Activated CD4-positive, alpha-beta T cell treated with anti-CD3 and anti-CD28 coated beads for 48 hours (primary cell): Measurements from ENCODE around the gene RASD2.

Experiments used
- DNase-seq: peaks from one replicate; pipeline ENCODE4 v3.0.0-alpha.2; 2020

Gene RASD2

GRCh38 chr22:35561796-35562526 is 21.3 kb downstream of the RASD2 start:
- DNase-seq = no peak

GRCh38 chr22:35563211-35563610 is 22.6 kb downstream of the RASD2 start:
- no peak for DNase-seq

- no peak for DNase-seq
These were observed 24.6 kb downstream of the RASD2 start for GRCh38 chr22:35564975-35565867.

GRCh38 chr22:35567351-35568141 is 26.9 kb downstream of the RASD2 start:
- no peak for DNase-seq

GRCh38 chr22:35568751-35569739 is 28.4 kb downstream of the RASD2 start:
- DNase-seq = no peak

- no peak for DNase-seq
These were observed 29.3 kb downstream of the RASD2 start for GRCh38 chr22:35569916-35570315.

- DNase-seq = no peak
These were observed 30.1 kb downstream of the RASD2 start for GRCh38 chr22:35570686-35571194.

GRCh38 chr22:35572556-35572955 is 31.9 kb downstream of the RASD2 start:
- no peak for DNase-seq

- no peak for DNase-seq
These were observed 34.6 kb downstream of the RASD2 start for GRCh38 chr22:35575116-35575748.

GRCh38 chr22:35576671-35577070 is 36.0 kb downstream of the RASD2 start:
- no peak for DNase-seq

- no peak for DNase-seq
These were observed 37.4 kb downstream of the RASD2 start for GRCh38 chr22:35577799-35578659.

- DNase-seq = no peak
These were observed 38.4 kb downstream of the RASD2 start for GRCh38 chr22:35578836-35579575.

- no peak for DNase-seq
These were observed 39.9 kb downstream of the RASD2 start for GRCh38 chr22:35580351-35581022.

GRCh38 chr22:35581023-35581413 is 40.4 kb downstream of the RASD2 start:
- no peak for DNase-seq

GRCh38 chr22:35582218-35582860 is 41.7 kb downstream of the RASD2 start:
- DNase-seq = no peak

GRCh38 chr22:35582861-35583670 is 42.4 kb downstream of the RASD2 start:
- DNase-seq = peak; percentile 59

- no peak for DNase-seq
These were observed 46.1 kb downstream of the RASD2 start for GRCh38 chr22:35586771-35587170.
